Stomach (tissue), 9 donors: Measurements from ENCODE around the gene E2F8. TPM values are rescaled to one million over a fixed set of nuclear protein-coding genes. Genes with fewer than 3 reads are reported as not detected.

Experiments
- DNase-seq, 2 donors: peaks; one replicate each; pipeline versions ENCODE4 v3.0.0 to v3.0.0-alpha.2; 2013 to 2019
- H3K27ac ChIP-seq, 5 donors: fragments of 200-600 bp in 4 of 5; sonication (generic) in 4 of 5; one replicate each; pipeline ENCODE4 v1.5.1; 2013 to 2019; ENCODE audit warnings: mild to moderate bottlenecking in 1 of 5, moderate library complexity in 1 of 5
- H3K27me3 ChIP-seq, 3 donors: fragments of 200-600 bp; sonication (generic); one replicate each; pipeline ENCODE4 v1.5.1; 2017 to 2019; ENCODE audit warnings: mixed run types in 1 of 3
- H3K36me3 ChIP-seq, 4 donors: fragments of 200-600 bp; sonication (generic); 1 replicate in 3 of 4; 2 replicates in 1 of 4; pipeline ENCODE4 v1.5.1; 2016 to 2019
- H3K4me1 ChIP-seq, 4 donors: fragments of 200-600 bp; sonication (generic); one replicate each; pipeline ENCODE4 v1.5.1; 2016 to 2019
- H3K4me3 ChIP-seq, 4 donors: fragments of 200-600 bp; sonication (generic) in 3 of 4; one replicate each; pipeline ENCODE4 v1.5.1; 2016 to 2019; ENCODE audit warnings: mild to moderate bottlenecking in 1 of 4
- H3K9me3 ChIP-seq, 4 donors: fragments of 200-600 bp; sonication (generic); one replicate each; pipeline ENCODE4 v1.5.1; 2016 to 2019
- EP300 ChIP-seq: sonication (generic); formaldehyde crosslinking; IDR thresholded peaks from one replicate; pipeline ENCODE4 v1.6.1; 2017; ENCODE audit warnings: antibody characterized with exemption
- POLR2A ChIP-seq, 4 donors: fragments of 450-650 bp; IDR thresholded peaks; one replicate each; pipeline ENCODE4 v1.6.1; 2016; ENCODE audit warnings: antibody characterized with exemption in 4 of 4, control low read depth in 2 of 4, mild to moderate bottlenecking in 1 of 4, moderate library complexity in 1 of 4
- POLR2AphosphoS5 ChIP-seq, 3 donors: sonication (generic); formaldehyde crosslinking; IDR thresholded peaks; one replicate each; pipeline ENCODE4 v1.6.1; 2016; ENCODE audit warnings: antibody characterized with exemption in 3 of 3
- WGBS, 5 donors: extraction: QIAGEN DNeasy Blood & Tissue Kit in 3 of 5; methylation state at CpG; one replicate each; pipeline versions ENCODE4 v1.1.5 to v1.1.7; 2013 to 2018; 5-methylcytosine and 5-hydroxymethylcytosine counted together
- intact Hi-C: fragments of 100-400 bp; cut with DNase I; formaldehyde crosslinking; loops from one replicate; pipeline ENCODE4 v1.15.1; 2023; ENCODE audit warnings: low total_unique reads
- polyA plus RNA-seq, 3 donors: library from polyadenylated mRNA; stranded (reverse); fragments of 200-250 nt; gene quantifications; one replicate each; pipeline ENCODE4 v1.2.3, GENCODE V29; 2013
- total RNA-seq, 5 donors: library from RNA; depleted of rRNA; stranded (reverse); fragments of >200 nt; gene quantifications; one replicate each; pipeline versions ENCODE4 v1.1.0 to v1.2.3, GENCODE V29; 2014 to 2016
- TF ChIP-seq, protein P1 (sequence below), 7 experiments: fragments of 450-650 bp in 4 of 7; fragments of 200-600 bp in 3 of 7; sonication (generic) in 3 of 7; IDR thresholded peaks; one replicate each; pipeline ENCODE4 v1.5.1; 2016 to 2019; ENCODE audit warnings: antibody characterized with exemption in 7 of 7, control low read depth in 2 of 7, mild to moderate bottlenecking in 1 of 7
- donor health status: healthy with polysubstance abuse.
- donor health status: Bipolar disorder and iron deficiency.
- donor health status: healthy.

The E2F8 gene
- total and polyA plus RNA-seq, 8 donors: 0.89 to 13.0 (median 3.2) TPM

DNA sequence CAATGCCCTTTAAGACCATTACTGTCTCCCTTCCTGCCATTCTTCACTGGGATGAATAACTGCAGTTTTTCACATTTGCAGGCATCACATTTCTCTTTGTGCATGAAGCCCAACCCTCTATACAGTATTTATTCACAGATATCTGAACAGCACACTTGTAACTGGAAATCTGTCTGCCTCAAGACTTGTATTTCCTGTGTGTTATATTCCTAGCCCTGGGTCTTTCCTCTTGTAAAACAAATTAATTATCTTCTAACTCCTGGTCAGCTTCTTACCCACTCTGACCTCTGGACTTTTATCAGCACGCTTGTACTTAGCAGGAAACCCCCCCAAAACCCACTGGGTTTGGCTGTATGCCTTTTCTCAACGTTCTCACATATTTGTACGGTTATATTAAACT is 41.0 kb downstream of the E2F8 start:
- Histone ChIP-seq H3K27me3 (no peaks in the 10 kb centered on the region), H3K27ac (peak overlapping the region in 4 of 5 donors; percentile 16 to 58 (median 48)), H3K9me3 (no peaks in the 10 kb centered on the region), H3K36me3 (no peaks in the 10 kb centered on the region), H3K4me3 (no peak overlapping the region), H3K4me1 (peaks cover 0 to 19% (median 8%) of the 10 kb centered on the region in 4 donors)
- WGBS, 5 donors: 3 to 20% (median 5%) methylated on average over 3 of the region's 3 CpGs
- intact Hi-C loops: no loop called here
- DNase-seq: peak in 1 of 2 donors; percentile 64
- no peak for TF ChIP-seq EP300
- no peak for TF ChIP-seq POLR2AphosphoS5 (IDR thresholded peaks at IDR 0.05)
- TF ChIP-seq POLR2A (IDR thresholded peaks at IDR 0.05): no peak
- TF ChIP-seq, protein P1, sequence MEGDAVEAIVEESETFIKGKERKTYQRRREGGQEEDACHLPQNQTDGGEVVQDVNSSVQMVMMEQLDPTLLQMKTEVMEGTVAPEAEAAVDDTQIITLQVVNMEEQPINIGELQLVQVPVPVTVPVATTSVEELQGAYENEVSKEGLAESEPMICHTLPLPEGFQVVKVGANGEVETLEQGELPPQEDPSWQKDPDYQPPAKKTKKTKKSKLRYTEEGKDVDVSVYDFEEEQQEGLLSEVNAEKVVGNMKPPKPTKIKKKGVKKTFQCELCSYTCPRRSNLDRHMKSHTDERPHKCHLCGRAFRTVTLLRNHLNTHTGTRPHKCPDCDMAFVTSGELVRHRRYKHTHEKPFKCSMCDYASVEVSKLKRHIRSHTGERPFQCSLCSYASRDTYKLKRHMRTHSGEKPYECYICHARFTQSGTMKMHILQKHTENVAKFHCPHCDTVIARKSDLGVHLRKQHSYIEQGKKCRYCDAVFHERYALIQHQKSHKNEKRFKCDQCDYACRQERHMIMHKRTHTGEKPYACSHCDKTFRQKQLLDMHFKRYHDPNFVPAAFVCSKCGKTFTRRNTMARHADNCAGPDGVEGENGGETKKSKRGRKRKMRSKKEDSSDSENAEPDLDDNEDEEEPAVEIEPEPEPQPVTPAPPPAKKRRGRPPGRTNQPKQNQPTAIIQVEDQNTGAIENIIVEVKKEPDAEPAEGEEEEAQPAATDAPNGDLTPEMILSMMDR (IDR thresholded peaks at IDR 0.05): no peak

DNA sequence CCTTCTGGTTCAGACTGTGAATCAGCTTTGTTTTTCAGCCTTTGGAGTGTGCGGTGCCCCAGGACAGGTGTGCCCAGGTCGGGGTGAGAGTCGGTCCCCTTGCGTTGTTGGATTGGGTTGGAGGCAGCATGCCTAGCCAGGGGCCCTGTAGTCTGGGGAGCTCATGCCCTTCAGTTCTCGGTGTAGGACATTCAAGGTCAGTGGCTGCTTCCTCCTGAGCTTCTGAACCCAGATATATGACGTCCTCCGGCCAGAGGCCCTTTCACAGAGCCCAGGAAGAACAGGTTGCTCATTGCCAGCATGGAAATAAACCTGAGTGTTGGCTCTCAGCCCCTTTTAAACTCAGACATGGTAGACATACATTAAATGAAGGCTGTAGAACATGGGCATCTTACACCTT is 41.7 kb downstream of the E2F8 start:
- Histone ChIP-seq H3K36me3 (no peaks in the 10 kb centered on the region), H3K4me1 (peaks cover 0 to 19% (median 8%) of the 10 kb centered on the region in 4 donors), H3K9me3 (no peaks in the 10 kb centered on the region), H3K27ac (peak overlapping the region; percentile 16 to 58 (median 41)), H3K27me3 (no peaks in the 10 kb centered on the region), H3K4me3 (no peak overlapping the region)
- 33 to 72% (median 69%) methylated on average over 7 of the region's 7 CpGs for WGBS, 5 donors
- TF ChIP-seq POLR2A (IDR thresholded peaks at IDR 0.05): no peak
- no peak for TF ChIP-seq EP300
- TF ChIP-seq, protein P1 (IDR thresholded peaks at IDR 0.05): no peak
- TF ChIP-seq POLR2AphosphoS5 (IDR thresholded peaks at IDR 0.05): no peak
- DNase-seq: peak; percentile 29 to 58
- intact Hi-C loops: no loop called here

DNA sequence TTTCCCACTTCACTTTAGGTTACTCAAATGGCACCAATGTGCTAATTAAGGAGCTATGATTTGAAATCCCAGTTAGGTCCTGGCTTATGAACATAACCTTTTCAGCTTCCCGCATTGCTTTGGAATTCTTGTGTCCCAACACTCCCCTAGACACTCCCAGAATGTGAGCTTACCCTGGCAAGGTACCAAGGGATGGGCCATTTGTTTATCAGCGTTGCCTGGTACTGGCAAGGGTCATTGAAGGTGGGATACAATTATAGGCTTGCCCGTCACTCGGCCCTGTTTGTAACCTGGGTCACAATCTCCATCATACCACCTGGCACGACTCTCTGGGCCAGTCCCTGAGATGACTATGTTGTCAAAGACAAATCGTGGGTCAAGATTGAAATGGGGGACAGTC is 44.3 kb downstream of the E2F8 start:
- Histone ChIP-seq H3K36me3 (no peaks in the 10 kb centered on the region), H3K27ac (no peak overlapping the region), H3K4me3 (no peak overlapping the region), H3K9me3 (no peaks in the 10 kb centered on the region), H3K4me1 (peaks cover 0 to 19% (median 8%) of the 10 kb centered on the region in 4 donors), H3K27me3 (no peaks in the 10 kb centered on the region)
- 69 to 84% (median 81%) methylated on average over 6 of the region's 6 CpGs for WGBS, 5 donors
- no peak for DNase-seq
- TF ChIP-seq, protein P1 (IDR thresholded peaks at IDR 0.05): no peak
- intact Hi-C loops: no loop called here

GRCh38 chr11:19194620-19195308 is 46.0 kb downstream of the E2F8 start:
- H3K36me3 ChIP-seq: no peaks in the 10 kb centered on the region

More at GRCh38 chr11:19194620-19195308, 46.0 kb downstream of the E2F8 start:
- 87 to 92% (median 91%) methylated on average over 4 of the region's 4 CpGs for WGBS, 5 donors
- no peaks in the 10 kb centered on the region for H3K9me3 ChIP-seq
- no peak for TF ChIP-seq POLR2A (IDR thresholded peaks at IDR 0.05)
- no peak for TF ChIP-seq EP300
- no peak for TF ChIP-seq POLR2AphosphoS5 (IDR thresholded peaks at IDR 0.05)
- TF ChIP-seq, protein P1 (IDR thresholded peaks at IDR 0.05): no peak
- H3K4me3 ChIP-seq: no peak overlapping the region
- H3K4me1 ChIP-seq: peaks cover 0 to 7% (median 2%) of the 10 kb centered on the region in 4 donors
- intact Hi-C loops: no loop called here
- H3K27me3 ChIP-seq: no peaks in the 10 kb centered on the region
- no peak for DNase-seq
- no peak overlapping the region for H3K27ac ChIP-seq
